ENCODE data around the gene COX5B.

DNA sequence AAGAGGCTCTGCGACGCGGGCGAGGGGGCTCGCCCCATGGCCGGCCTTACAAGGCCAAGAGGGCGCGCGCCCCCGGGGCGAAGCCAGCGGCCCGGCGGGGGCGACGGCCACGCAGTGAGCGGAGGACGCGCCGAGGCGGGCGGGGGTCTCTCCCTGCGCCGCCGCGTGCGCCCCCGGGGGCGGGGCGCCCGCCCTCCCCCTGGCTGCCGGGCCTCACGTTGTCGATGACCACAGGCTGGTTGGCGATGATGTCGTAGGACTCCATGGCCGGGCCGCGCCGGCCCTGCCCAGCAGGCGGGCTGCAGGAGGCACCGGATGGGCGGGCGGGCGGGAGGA, 17.7 kb downstream of the COX5B start:
- TF ChIP-seq, protein P1, sequence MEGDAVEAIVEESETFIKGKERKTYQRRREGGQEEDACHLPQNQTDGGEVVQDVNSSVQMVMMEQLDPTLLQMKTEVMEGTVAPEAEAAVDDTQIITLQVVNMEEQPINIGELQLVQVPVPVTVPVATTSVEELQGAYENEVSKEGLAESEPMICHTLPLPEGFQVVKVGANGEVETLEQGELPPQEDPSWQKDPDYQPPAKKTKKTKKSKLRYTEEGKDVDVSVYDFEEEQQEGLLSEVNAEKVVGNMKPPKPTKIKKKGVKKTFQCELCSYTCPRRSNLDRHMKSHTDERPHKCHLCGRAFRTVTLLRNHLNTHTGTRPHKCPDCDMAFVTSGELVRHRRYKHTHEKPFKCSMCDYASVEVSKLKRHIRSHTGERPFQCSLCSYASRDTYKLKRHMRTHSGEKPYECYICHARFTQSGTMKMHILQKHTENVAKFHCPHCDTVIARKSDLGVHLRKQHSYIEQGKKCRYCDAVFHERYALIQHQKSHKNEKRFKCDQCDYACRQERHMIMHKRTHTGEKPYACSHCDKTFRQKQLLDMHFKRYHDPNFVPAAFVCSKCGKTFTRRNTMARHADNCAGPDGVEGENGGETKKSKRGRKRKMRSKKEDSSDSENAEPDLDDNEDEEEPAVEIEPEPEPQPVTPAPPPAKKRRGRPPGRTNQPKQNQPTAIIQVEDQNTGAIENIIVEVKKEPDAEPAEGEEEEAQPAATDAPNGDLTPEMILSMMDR (IDR thresholded peaks at IDR 0.05) = peak in 1 of 4 experiments; percentile 18
- TF ChIP-seq POLR2A (IDR thresholded peaks at IDR 0.05) = peak in 1 of 2 donors; percentile 46

Data from uterus (tissue), 2 donors.